ENCODE results near the gene CD226. TPM values are rescaled to one million over a fixed set of nuclear protein-coding genes. Genes with fewer than 3 reads are reported as not detected.

Gene CD226
- total and polyA plus RNA-seq, 2 of the 13 experiments (the other 11 are each of a cell fraction or from before 2014, with no cell fraction given) = 0.13 to 0.77 TPM

- 36% methylated on average over 1 of the region's 1 CpG for WGBS (ENCODE audit: low lambda C conversion rate)
- BruUV-seq (replicated peaks) = no TSS peak
- Histone ChIP-seq H3K79me2 (ENCODE audit: insufficient read depth, low read length) (no peaks in the 10 kb centered on the region), H3K9ac (ENCODE audit: insufficient read depth, low read depth, low read length) (no peak overlapping the region), H3K4me1 (ENCODE audit: insufficient read depth, low read length) (peaks cover 8% of the 10 kb centered on the region), H3K9me3 (ENCODE audit: low read length) (no peaks in the 10 kb centered on the region), H2AFZ (ENCODE audit: low read length) (no peak overlapping the region), H4K20me1 (ENCODE audit: insufficient read depth, low read length) (no peaks in the 10 kb centered on the region), H3K27me3 (ENCODE audit: control insufficient read depth in 1 of 2, insufficient read depth in 2 of 2, low read length in 2 of 2) (no peaks in the 10 kb centered on the region), H3K27ac (ENCODE audit: extremely low read length, insufficient read depth, low read length) (no peak overlapping the region), H3K4me2 (ENCODE audit: low read depth, low read length) (no peak overlapping the region), H3K36me3 (replicated peaks in 1 of 2; ENCODE audit: control insufficient read depth in 1 of 2, insufficient read depth in 2 of 2, low read length in 2 of 2) (no peaks in the 10 kb centered on the region), H3K4me3 (replicated peaks in 1 of 3; ENCODE audit: insufficient read depth in 1 of 3, low read depth in 2 of 3, low read length in 3 of 3) (no peak overlapping the region)
- ChIA-PET POLR2A (no interaction called here), CTCF (ENCODE audit: low intra/inter-chr PET ratio, low total read pairs) (no interaction called here)
- no peak for TF ChIP-seq ZNF282 (IDR thresholded peaks at IDR 0.05; ENCODE audit: partially characterized antibody)
- no peak for TF ChIP-seq ZSCAN12 (CRISPR knock-in tag; IDR thresholded peaks at IDR 0.05)
- TF ChIP-seq ZNF577 (CRISPR knock-in tag; IDR thresholded peaks at IDR 0.05; ENCODE audit: borderline replicate concordance, low read depth) = no peak
- no peak for TF ChIP-seq RFX1 (IDR thresholded peaks at IDR 0.05)
- no peak for TF ChIP-seq MTF1 (CRISPR knock-in tag; IDR thresholded peaks at IDR 0.05)
- no peak for TF ChIP-seq PREB (CRISPR knock-in tag; IDR thresholded peaks at IDR 0.05)
- no peak for TF ChIP-seq MBD4 (IDR thresholded peaks at IDR 0.05; ENCODE audit: borderline replicate concordance, low read length)
- TF ChIP-seq PHF8 (CRISPR knock-in tag; IDR thresholded peaks at IDR 0.05) = no peak
- TF ChIP-seq IKZF1 (IDR thresholded peaks at IDR 0.05) = no peak
- TF ChIP-seq SMAD1 (CRISPR knock-in tag; IDR thresholded peaks at IDR 0.05; ENCODE audit: borderline replicate concordance, low read depth) = no peak
- ATAC-seq = no peak
- no peak for DNase-seq (ENCODE audit: low spot score)
- intact Hi-C loops (cut with micrococcal nuclease; ENCODE audit: unreplicated experiment) (no loop called here), in situ Hi-C loops (cut with HindIII; ENCODE audit: extremely low pct_ligation_motif_present, low pct_unique_long_range_greater_than_20kb) (no loop called here)
- FAIRE-seq = no peak
These were observed 93.2 kb downstream of the CD226 start for GRCh38 chr18:69854455-69854854.

GRCh38 chr18:69853051-69853450 lies 94.6 kb downstream of the CD226 start:
- Histone ChIP-seq H4K20me1 (ENCODE audit: insufficient read depth, low read length) (no peaks in the 10 kb centered on the region), H3K36me3 (replicated peaks in 1 of 2; ENCODE audit: control insufficient read depth in 1 of 2, insufficient read depth in 2 of 2, low read length in 2 of 2) (no peaks in the 10 kb centered on the region), H3K4me2 (ENCODE audit: low read depth, low read length) (no peak overlapping the region), H2AFZ (ENCODE audit: low read length) (no peak overlapping the region), H3K27ac (ENCODE audit: extremely low read length, insufficient read depth, low read length) (no peak overlapping the region), H3K4me1 (ENCODE audit: insufficient read depth, low read length) (no peaks in the 10 kb centered on the region), H3K9ac (ENCODE audit: insufficient read depth, low read depth, low read length) (no peak overlapping the region), H3K27me3 (ENCODE audit: control insufficient read depth in 1 of 2, insufficient read depth in 2 of 2, low read length in 2 of 2) (no peaks in the 10 kb centered on the region), H3K79me2 (ENCODE audit: insufficient read depth, low read length) (no peaks in the 10 kb centered on the region), H3K4me3 (replicated peaks in 1 of 3; ENCODE audit: insufficient read depth in 1 of 3, low read depth in 2 of 3, low read length in 3 of 3) (no peak overlapping the region), H3K9me3 (ENCODE audit: low read length) (no peaks in the 10 kb centered on the region)
- no peak for ATAC-seq
- CTCF ChIA-PET (ENCODE audit: low intra/inter-chr PET ratio, low total read pairs) = no interaction called here
- in situ Hi-C loops (cut with HindIII; ENCODE audit: extremely low pct_ligation_motif_present, low pct_unique_long_range_greater_than_20kb) (no loop called here), intact Hi-C loops (cut with micrococcal nuclease; ENCODE audit: unreplicated experiment) (no loop called here)
- POLR2A ChIA-PET = no interaction called here
- no peak for DNase-seq (ENCODE audit: low spot score)
- 28% methylated on average over 4 of the region's 4 CpGs for WGBS (ENCODE audit: low lambda C conversion rate)
- BruUV-seq (replicated peaks) = no TSS peak
- FAIRE-seq = no peak
- TF ChIP-seq ZFP36 (IDR thresholded peaks at IDR 0.05; ENCODE audit: borderline replicate concordance, low read depth, low read length, partially characterized antibody) (no peak), ZNF607 (CRISPR knock-in tag; IDR thresholded peaks at IDR 0.05; ENCODE audit: borderline replicate concordance) (no peak), ZBTB2 (CRISPR knock-in tag; IDR thresholded peaks at IDR 0.05; ENCODE audit: low read depth) (no peak), CCDC6 (CRISPR knock-in tag; IDR thresholded peaks at IDR 0.05) (no peak), ELK4 (CRISPR knock-in tag; IDR thresholded peaks at IDR 0.05; ENCODE audit: borderline replicate concordance) (no peak), ATF2 (CRISPR knock-in tag; IDR thresholded peaks at IDR 0.05) (no peak)
